K562 (cell line): ENCODE results near the gene IRF4. TPM values are rescaled to one million over a fixed set of nuclear protein-coding genes. Genes with fewer than 3 reads are reported as not detected.

ENCODE experiments used
- ERF ChIP-seq: fragments of 450-650 bp; formaldehyde crosslinking; IDR thresholded peaks from 2 replicates; pipeline ENCODE4 v1.4.0; 2020; ENCODE audit warnings: mild to moderate bottlenecking, mixed read lengths
- NR2C1 ChIP-seq, 2 experiments: fragments of 450-650 bp; IDR thresholded peaks; 2 replicates each; pipeline ENCODE4 v1.6.1; 2017; ENCODE audit warnings: mild to moderate bottlenecking in 2 of 2, antibody characterized with exemption in 1 of 2, inconsistent platforms in 1 of 2, missing compliant biosample characterization in 1 of 2, missing genetic modification characterization in 1 of 2
- TCF3 ChIP-seq: sonication (generic); formaldehyde crosslinking; IDR thresholded peaks from 2 replicates; pipeline ENCODE4 v1.4.0; 2020; ENCODE audit warnings: mild to moderate bottlenecking, missing genetic modification reagents
- ZBTB40 ChIP-seq, 2 experiments: fragments of 450-650 bp in 1 of 2; sonication (generic) in 1 of 2; formaldehyde crosslinking in 1 of 2; IDR thresholded peaks; 2 replicates each; pipeline versions ENCODE4 v1.7.1 to v1.9.0; 2016 to 2022; ENCODE audit warnings: inconsistent platforms in 1 of 2, mild to moderate bottlenecking in 1 of 2, missing genetic modification reagents in 1 of 2
- ZNF583 ChIP-seq: fragments of 250-450 bp; sonication (Bioruptor Pico); IDR thresholded peaks from 2 replicates; pipeline ENCODE4 v1.4.0; 2020
- polyA plus RNA-seq, 8 experiments: library from polyadenylated mRNA; depleted of rRNA in 4 of 8; stranded (reverse) in 5 of 8; unstranded in 3 of 8; fragments of >200 nt; fragmentation: Nextera tagmentation in 2 of 8; fragmentation: Illumina TruSeq in 1 of 8; extraction: Ambion mirVana in 2 of 8; extraction: Trizol in 1 of 8; gene quantifications; 2 replicates each; pipeline versions ENCODE4 v1.2.1 to v1.2.3, GENCODE V29; 2011 to 2014; ENCODE audit warnings: inconsistent platforms in 1 of 8, missing spikeins in 1 of 8
- total RNA-seq, 7 experiments: library from RNA; depleted of rRNA in 6 of 7; stranded (reverse); fragments of >200 nt in 6 of 7; fragmentation: Illumina TruSeq in 2 of 7; extraction: Trizol in 2 of 7; gene quantifications; 2 replicates each; pipeline versions ENCODE4 v1.2.1 to v1.2.3, GENCODE V29; 2011 to 2021; ENCODE audit warnings: low replicate concordance in 1 of 7

Gene IRF4
- total and polyA plus RNA-seq, 9 of the 15 experiments (the other 6 are each of a cell fraction or from before 2014, with no cell fraction given), result 0.05 to 0.33 (median 0.09) TPM; not detected in 6

- TF ChIP-seq NR2C1 (IDR thresholded peaks at IDR 0.05), result no peak
- no peak for TF ChIP-seq NR2C1 (tag; IDR thresholded peaks at IDR 0.05)
- TF ChIP-seq ZNF583 (CRISPR knock-in tag), result no peak
- no peak for TF ChIP-seq ERF
- TF ChIP-seq ZBTB40 (IDR thresholded peaks at IDR 0.05), result no peak
- TF ChIP-seq ZBTB40 (CRISPR knock-in tag; IDR thresholded peaks at IDR 0.05), result no peak
- no peak for TF ChIP-seq TCF3 (CRISPR knock-in tag)
These were observed 36.6 kb downstream of the IRF4 start (continued) for GRCh38 chr6:428047-428603.
